Stomach smooth muscle (tissue), 2 donors: Measurements from ENCODE around the gene ZNF541.

ENCODE experiments used
- H3K27ac ChIP-seq: one replicate; pipeline ENCODE4 v1.7.0; 2013; ENCODE audit warnings: mild to moderate bottlenecking, low read length, inconsistent platforms
- H3K27me3 ChIP-seq, 2 donors: one replicate each; pipeline ENCODE4 v1.7.0; 2013; ENCODE audit warnings: low read length in 2 of 2; ENCODE audit not compliant: insufficient read depth in 2 of 2, control insufficient read depth in 1 of 2
- H3K36me3 ChIP-seq, 2 donors: one replicate each; pipeline ENCODE4 v1.7.0; 2013; ENCODE audit warnings: low read length in 2 of 2; ENCODE audit not compliant: control insufficient read depth in 2 of 2, insufficient read depth in 2 of 2
- H3K4me1 ChIP-seq: one replicate; pipeline ENCODE4 v1.7.0; 2013; ENCODE audit warnings: low read length; ENCODE audit not compliant: control insufficient read depth, insufficient read depth
- H3K4me3 ChIP-seq, 2 donors: one replicate each; pipeline ENCODE4 v1.7.0; 2013; ENCODE audit warnings: low read length in 2 of 2
- H3K9ac ChIP-seq, 2 donors: one replicate each; pipeline ENCODE4 v1.7.0; 2013; ENCODE audit warnings: low read length in 2 of 2, mild to moderate bottlenecking in 1 of 2
- H3K9me3 ChIP-seq, 2 donors: one replicate each; pipeline ENCODE4 v1.7.0; 2013; ENCODE audit warnings: low read length in 2 of 2; ENCODE audit not compliant: control insufficient read depth in 2 of 2
- donor health status: healthy.
- donor health status: Pancreatic carcinoma.

The ZNF541 gene

DNA sequence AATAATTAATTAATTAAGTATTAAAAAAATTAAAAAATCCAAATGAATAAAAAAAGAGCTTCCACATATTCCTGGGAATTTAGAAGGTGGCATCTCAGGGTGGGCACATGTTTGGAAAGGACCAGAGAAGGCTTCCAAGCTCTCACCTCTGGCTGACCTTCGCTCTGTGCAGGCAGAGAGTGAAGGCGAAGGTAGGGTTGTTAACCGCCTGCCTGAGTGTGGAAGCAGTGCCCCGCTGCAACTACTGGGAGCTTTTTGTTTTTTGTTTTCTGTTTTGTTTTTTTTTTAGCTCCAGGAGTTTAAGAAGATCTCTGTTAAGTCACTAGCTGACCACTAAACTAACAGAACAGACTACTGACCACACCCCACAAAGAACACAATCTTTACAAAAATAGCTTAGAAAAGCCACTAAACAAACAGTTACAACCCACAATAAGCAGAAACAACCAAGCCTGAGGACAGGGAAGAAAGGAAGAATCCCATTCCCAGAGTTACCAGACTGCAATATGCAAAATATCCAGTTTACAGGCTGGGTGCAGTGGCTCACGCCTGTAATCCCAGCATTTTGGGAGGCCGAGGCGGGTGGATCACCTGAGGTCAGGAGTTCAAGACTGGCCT, 11.4 kb downstream of the ZNF541 start:
- no peak overlapping the region for H3K27ac ChIP-seq
- no peaks in the 10 kb centered on the region for H3K9me3 ChIP-seq
- no peaks in the 10 kb centered on the region for H3K27me3 ChIP-seq
- no peaks in the 10 kb centered on the region for H3K36me3 ChIP-seq
- no peak overlapping the region for H3K4me3 ChIP-seq
- H3K9ac ChIP-seq: no peak overlapping the region
- H3K4me1 ChIP-seq: no peaks in the 10 kb centered on the region

DNA sequence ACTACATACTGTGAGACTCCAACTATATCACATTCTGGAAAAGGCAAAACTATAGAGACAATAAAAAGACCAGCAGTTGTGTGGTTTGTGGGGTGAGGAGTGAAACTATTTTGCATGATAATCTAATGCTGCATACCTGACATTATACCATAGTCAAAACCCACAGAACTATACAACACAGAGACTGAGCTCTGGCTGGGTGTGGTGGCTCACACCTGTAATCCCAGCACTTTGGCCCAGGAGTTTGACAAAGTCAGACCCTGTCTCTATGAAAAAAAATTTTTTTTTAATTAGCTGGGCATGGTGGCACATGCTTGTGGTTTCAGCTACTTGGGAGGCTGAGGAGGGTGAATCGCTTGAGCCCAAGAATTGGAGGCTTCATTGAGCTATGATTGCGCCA, 11.9 kb downstream of the ZNF541 start:
- no peaks in the 10 kb centered on the region for H3K27me3 ChIP-seq
- no peaks in the 10 kb centered on the region for H3K4me1 ChIP-seq
- H3K36me3 ChIP-seq: no peaks in the 10 kb centered on the region
- H3K9ac ChIP-seq: no peak overlapping the region
- H3K27ac ChIP-seq: no peak overlapping the region
- no peaks in the 10 kb centered on the region for H3K9me3 ChIP-seq
- no peak overlapping the region for H3K4me3 ChIP-seq

DNA sequence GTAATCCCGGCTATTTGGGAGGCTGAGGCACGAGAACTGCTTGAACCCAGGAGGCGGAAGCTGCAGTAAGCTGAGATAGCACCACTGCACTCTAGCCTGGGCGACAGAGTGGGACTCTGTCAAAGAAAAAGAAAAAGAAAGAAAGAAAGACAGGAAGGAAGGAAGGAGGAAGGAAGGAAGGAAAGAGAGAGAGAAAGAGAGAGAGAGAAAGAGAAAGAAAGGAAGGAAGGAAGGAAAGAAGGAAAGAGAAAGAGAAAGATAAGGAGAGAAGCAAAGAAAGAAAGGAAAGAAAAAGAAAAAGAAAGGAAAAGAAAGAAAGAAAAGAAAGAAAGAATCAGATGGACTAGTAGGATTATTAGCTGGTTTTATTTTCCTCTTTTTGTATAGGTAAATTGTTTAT, 22.8 kb downstream of the ZNF541 start:
- H3K4me3 ChIP-seq: no peak overlapping the region
- H3K36me3 ChIP-seq: no peaks in the 10 kb centered on the region
- H3K4me1 ChIP-seq: peaks cover 4% of the 10 kb centered on the region
- H3K27ac ChIP-seq: no peak overlapping the region
- H3K9ac ChIP-seq: no peak overlapping the region
- H3K27me3 ChIP-seq: peaks cover 0 to 5% of the 10 kb centered on the region in 2 donors
- H3K9me3 ChIP-seq: no peaks in the 10 kb centered on the region

DNA sequence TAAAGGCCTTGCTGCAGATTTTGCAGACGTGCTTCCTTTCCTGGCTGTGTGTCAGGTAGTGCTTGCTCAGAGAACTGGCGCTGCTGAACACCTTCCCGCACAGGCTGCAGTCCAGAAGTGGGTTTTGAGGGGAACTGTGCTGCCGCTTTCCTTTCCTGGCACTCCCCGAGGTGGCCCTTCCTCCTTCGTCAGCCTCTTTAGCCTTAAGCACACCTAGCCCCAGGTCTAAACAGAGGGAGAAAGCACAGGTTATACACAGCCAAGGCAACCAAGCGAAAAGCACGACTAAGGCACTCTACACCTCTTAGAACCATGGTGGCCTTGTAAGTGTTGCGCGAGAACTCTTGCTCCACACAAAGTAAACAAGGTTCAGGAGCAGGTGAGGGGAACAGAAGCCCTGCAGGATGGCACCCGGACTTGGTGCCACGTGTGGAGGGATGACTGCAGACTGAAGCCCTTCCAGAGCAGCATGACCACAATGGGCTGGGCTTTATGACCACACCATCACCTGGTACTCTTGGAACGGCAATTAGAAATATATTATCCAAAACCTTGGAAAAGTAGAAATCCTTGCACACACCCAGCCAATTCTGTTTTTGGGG, 23.6 kb downstream of the ZNF541 start:
- Histone ChIP-seq H3K27ac (no peak overlapping the region), H3K4me1 (peaks cover 4% of the 10 kb centered on the region), H3K4me3 (no peak overlapping the region), H3K9ac (no peak overlapping the region), H3K36me3 (no peaks in the 10 kb centered on the region), H3K27me3 (peaks cover 0 to 7% of the 10 kb centered on the region in 2 donors), H3K9me3 (no peaks in the 10 kb centered on the region)

DNA sequence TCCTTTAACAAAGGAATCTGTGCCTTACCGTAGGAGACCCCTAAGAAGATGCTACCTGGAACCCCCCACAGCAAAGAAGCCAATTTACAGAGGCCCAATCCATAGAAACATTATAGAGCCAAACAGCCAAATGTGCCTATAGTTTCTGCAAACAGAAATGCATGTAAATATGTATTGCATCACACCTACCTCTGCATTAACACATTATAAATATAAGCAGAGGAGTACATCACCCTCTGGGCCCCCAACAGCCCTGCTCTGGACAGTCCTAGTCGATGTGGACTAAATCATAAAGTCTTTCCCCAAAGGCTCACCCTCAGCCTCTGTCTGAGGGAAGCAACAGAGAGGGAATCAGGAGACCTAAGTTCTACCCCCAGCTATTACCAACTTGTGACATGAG, 25.7 kb downstream of the ZNF541 start:
- no peak overlapping the region for H3K27ac ChIP-seq
- H3K4me3 ChIP-seq: no peak overlapping the region
- no peak overlapping the region for H3K9ac ChIP-seq
- peaks cover 0 to 7% of the 10 kb centered on the region in 2 donors for H3K27me3 ChIP-seq
- H3K4me1 ChIP-seq: peaks cover 7% of the 10 kb centered on the region
- H3K9me3 ChIP-seq: no peaks in the 10 kb centered on the region
- H3K36me3 ChIP-seq: no peaks in the 10 kb centered on the region

DNA sequence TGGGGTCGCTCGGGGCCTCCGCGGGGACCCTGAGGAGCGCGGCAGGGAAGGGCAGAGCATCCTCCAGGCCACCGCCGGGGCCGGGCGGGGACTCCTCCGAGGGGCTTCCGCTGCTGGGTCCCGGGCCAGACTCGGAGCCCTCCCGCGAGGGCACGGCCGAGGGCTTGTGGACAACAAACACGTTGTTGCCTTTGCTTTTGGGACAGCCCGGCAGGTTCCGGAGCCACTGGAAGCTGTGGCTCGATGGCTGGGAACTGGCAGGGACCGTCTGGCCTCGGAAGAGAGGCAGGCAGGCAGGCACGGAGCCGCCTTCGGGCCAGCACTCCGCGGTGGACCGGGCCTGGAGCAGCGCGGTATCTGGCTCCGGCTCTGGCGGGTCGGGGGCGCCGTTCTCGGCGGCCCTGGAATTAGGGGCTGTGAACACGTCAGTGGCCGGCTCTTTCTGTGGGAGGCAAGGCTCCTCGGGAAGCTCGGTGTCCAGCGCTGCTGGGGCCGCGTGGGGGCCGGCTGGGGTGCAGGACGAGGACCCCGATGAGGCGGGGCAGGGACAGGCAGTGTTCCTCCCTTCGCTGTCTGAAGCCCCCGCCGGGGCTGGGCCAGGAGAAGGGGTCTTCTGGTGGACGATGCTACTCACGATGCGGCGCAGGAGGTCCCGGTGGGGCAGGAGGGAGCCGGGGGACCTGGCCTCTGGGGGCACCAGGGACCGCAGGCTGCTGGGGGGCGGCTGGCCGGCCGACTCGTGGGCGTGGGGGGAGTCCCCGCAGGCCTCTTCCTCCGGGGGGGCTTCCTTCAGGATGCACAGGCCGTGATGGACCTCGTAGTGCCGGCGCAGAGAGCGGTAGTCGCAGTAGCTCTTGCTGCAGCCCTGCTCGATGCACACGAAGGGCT, 27.6 kb downstream of the ZNF541 start:
- Histone ChIP-seq H3K36me3 (no peaks in the 10 kb centered on the region), H3K9me3 (no peaks in the 10 kb centered on the region), H3K9ac (no peak overlapping the region), H3K4me3 (peak overlapping the region in 1 of 2 donors; percentile 35), H3K27me3 (peaks cover 0 to 7% of the 10 kb centered on the region in 2 donors), H3K4me1 (peaks cover 15% of the 10 kb centered on the region), H3K27ac (no peak overlapping the region)

DNA sequence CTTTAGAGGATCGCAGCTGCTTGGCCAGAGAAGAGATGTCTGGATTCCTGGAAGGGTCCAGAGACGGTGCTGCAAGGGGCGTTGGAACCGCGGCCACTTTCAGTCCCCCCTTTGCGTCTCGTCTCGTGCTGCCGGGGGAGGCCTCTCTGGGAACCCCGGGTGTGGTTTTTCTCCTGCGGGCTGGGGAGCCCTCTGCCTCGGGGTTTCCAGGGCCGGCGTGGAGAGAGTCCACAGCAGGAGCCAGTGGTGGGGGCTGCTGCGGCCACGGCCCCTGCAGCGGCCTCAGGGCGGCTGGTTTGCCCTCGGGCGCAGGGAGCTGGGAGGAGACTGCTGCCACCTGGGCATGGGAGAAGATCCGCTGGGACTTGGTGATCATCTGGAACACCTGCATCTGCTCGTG, 28.5 kb downstream of the ZNF541 start:
- no peaks in the 10 kb centered on the region for H3K9me3 ChIP-seq
- no peak overlapping the region for H3K9ac ChIP-seq
- peaks cover 0 to 7% of the 10 kb centered on the region in 2 donors for H3K27me3 ChIP-seq
- peaks cover 15% of the 10 kb centered on the region for H3K4me1 ChIP-seq
- no peak overlapping the region for H3K4me3 ChIP-seq
- no peak overlapping the region for H3K27ac ChIP-seq
- H3K36me3 ChIP-seq: no peaks in the 10 kb centered on the region

DNA sequence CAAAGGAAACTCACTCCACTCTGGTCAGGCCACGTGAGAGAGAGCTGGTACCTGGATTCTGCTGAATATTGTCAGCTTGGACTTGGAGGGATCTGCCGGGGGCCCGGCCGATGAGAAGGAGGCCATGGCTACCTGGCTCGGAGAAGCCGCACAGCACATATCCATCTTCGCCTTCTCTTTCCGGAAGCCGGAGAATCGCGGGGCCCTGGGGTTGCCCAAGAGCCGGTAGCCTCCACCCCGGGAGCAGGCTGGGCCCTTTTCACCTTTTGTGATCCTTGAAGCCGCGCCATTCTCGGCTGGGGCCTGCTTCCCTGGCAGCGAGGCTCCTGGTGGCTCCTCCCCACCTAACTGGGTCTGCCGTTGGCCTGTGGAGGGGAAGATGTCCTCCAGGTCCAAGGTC, 28.9 kb downstream of the ZNF541 start:
- no peak overlapping the region for H3K9ac ChIP-seq
- H3K36me3 ChIP-seq: no peaks in the 10 kb centered on the region
- no peak overlapping the region for H3K27ac ChIP-seq
- no peak overlapping the region for H3K4me3 ChIP-seq
- H3K4me1 ChIP-seq: peaks cover 15% of the 10 kb centered on the region
- peaks cover 0 to 7% of the 10 kb centered on the region in 2 donors for H3K27me3 ChIP-seq
- H3K9me3 ChIP-seq: no peaks in the 10 kb centered on the region

DNA sequence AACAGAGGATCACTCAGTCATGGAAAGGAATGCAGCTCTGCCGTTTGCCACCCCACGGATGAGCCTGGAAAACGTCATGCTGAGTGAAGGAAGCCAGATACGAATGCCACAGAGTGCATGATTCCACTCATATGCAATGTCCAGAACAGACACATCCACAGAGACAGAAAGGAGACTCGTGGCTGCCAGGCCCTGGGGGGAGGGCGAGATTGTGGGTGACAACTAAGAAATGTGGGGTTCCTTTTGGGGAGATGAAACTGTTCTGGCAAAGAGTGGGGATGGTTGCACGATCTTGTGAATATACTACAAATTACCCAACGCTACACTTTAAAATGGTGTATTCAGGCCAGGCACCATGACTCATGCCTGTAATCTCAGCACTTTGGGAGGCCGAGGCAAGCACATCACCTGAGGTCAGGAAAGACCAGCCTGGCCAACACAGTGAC, 30.9 kb downstream of the ZNF541 start:
- Histone ChIP-seq H3K9ac (peak overlapping the region; percentile 6 to 51), H3K9me3 (no peaks in the 10 kb centered on the region), H3K36me3 (no peaks in the 10 kb centered on the region), H3K4me1 (peaks cover 15% of the 10 kb centered on the region), H3K27me3 (peaks cover 0 to 7% of the 10 kb centered on the region in 2 donors), H3K27ac (peak overlapping the region; percentile 89), H3K4me3 (peak overlapping the region in 1 of 2 donors; percentile 29)

DNA sequence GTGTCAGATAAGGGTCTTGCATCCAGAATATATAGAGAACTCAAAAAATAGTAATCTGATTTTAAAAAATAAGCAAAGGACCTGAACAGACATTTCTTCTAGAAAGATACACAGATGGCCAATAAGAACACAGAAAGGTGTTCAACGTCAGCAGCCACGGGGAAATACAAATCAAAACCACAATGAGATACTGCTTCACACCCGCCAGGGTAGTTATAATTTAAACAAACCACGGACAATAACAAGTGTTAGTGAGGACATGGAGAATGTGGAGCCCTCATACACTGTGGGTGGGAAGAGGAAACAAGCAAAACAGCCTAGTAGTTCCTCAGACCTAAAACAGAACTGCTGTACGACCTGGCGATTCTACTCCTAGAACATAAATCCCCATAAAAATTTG, 31.4 kb downstream of the ZNF541 start:
- Histone ChIP-seq H3K9me3 (no peaks in the 10 kb centered on the region), H3K27me3 (peaks cover 0 to 7% of the 10 kb centered on the region in 2 donors), H3K9ac (peak overlapping the region; percentile 7 to 51), H3K27ac (peak overlapping the region; percentile 89), H3K4me3 (peak overlapping the region in 1 of 2 donors; percentile 29), H3K36me3 (no peaks in the 10 kb centered on the region), H3K4me1 (peaks cover 15% of the 10 kb centered on the region)
